AG09319 (cell line): ENCODE measurements around the gene ANKHD1.

Source experiments
- DNase-seq: peaks from one replicate; pipeline ENCODE4 v3.0.0-alpha.2; 2010; ENCODE audit warnings: low read depth; ENCODE audit errors: extremely low read depth
- CTCF ChIP-seq: IDR thresholded peaks from 2 replicates; pipeline ENCODE4 v1.5.1; 2011; ENCODE audit warnings: low read depth, mild to moderate bottlenecking, inconsistent platforms, low read length, moderate library complexity

ANKHD1 gene

GRCh38 chr5:140381972-140382371 lies 19.7 kb upstream of the ANKHD1 start:
- no peak for DNase-seq
- no peak for TF ChIP-seq CTCF

GRCh38 chr5:140382866-140383265 lies 18.8 kb upstream of the ANKHD1 start:
- no peak for DNase-seq
- no peak for TF ChIP-seq CTCF

GRCh38 chr5:140383300-140383699 lies 18.3 kb upstream of the ANKHD1 start:
- TF ChIP-seq CTCF, result no peak
- no peak for DNase-seq

GRCh38 chr5:140388052-140388451 lies 13.6 kb upstream of the ANKHD1 start:
- TF ChIP-seq CTCF, result no peak
- no peak for DNase-seq

GRCh38 chr5:140391312-140391711 lies 10.3 kb upstream of the ANKHD1 start:
- TF ChIP-seq CTCF, result no peak
- DNase-seq, result peak; percentile 8

GRCh38 chr5:140391732-140392131 lies 9.9 kb upstream of the ANKHD1 start:
- DNase-seq, result no peak
- no peak for TF ChIP-seq CTCF

GRCh38 chr5:140393738-140394137 lies 7.9 kb upstream of the ANKHD1 start:
- no peak for DNase-seq
- TF ChIP-seq CTCF, result no peak

GRCh38 chr5:140398379-140398811 lies 3.2 kb upstream of the ANKHD1 start:
- TF ChIP-seq CTCF, result no peak
- no peak for DNase-seq
